GM18858 (cell line): ENCODE data around the gene ACY1.

Experiments used
- ATAC-seq: cut with Tn5 transposase; IDR thresholded peaks from one replicate; pipeline ENCODE4 v1.9.1; 2021; ENCODE audit not compliant: unreplicated experiment

The ACY1 gene

DNA sequence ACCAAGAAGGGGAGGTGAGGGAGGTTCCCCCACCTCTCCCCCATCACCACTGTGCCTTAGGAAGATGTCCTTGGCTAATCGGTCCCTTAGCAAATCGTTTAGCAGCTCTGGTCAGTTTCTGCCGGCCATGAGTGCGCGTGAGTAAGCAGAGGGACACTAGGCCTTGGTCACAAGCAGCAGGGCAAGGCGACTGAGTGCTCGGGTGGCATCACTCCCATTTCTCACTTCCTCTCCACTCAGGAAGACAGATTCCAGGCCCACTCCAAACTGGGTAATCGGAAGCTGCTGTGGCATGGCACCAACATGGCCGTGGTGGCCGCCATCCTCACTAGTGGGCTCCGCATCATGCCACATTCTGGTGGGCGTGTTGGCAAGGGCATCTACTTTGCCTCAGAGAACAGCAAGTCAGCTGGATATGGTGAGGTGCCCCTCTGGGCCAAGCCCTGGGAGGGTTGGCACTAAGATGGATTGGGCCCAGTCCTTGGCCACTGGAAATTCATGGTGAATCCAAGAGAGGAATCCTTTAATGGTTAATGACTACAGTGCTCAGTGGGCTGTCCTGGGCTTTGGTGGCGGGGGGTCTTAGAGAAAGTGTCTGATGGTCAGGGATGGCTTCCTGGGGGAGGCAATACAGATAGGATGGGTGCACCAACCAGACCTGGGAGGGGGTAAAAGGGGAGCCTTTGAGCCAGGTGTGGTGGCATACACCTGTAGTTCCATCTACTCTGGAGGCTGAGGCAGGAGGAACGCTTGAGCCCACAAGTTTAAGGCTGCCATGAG is 37.2 kb upstream of the ACY1 start:
- no peak for ATAC-seq

DNA sequence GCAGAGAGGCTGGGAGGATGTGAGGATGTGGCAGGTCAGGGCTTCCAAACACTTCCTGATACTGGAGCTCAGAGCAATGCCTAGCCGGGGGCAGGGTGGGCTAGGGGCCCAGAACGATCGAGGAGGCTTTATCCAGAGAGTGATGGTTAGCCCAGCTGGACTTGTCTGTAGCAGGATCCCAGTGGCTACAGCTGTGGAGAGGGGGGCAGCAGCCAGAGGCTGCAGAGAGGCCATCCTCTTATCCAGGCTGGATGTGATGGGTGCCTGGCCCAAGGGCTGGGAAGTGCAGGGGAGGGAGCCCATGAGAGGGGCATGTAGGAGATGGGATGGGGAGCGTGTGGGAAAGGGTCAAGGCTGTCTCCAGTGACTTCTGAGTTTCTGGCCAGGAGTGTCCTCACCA is 36.5 kb upstream of the ACY1 start:
- ATAC-seq, result no peak

DNA sequence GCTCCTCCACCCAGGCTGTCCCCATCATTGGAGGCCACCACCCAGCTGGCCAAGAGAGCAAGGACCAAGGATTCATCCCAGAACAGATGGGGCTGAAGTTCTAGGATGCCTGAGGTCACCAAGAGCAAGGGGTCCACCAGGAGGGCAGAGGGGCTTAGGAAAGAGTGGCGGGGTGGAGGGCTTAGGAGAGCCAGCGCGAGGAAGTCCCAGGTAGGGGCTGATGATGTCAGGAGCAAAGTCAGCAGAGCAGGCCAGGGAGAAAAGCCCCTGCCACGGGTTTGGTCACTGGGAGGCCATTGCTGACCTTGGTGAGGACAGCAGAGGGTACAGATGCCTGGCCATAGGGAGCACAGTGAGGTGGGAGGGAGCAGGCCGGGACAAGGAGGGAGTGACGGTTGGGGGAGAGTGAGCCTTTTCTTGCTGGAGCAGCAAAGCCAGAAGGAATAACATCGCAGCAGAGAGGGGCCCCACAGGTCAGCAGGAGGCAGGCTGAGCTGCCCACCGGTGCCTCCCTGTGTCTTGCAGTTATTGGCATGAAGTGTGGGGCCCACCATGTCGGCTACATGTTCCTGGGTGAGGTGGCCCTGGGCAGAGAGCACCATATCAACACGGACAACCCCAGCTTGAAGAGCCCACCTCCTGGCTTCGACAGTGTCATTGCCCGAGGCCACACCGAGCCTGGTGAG is 36.0 kb upstream of the ACY1 start:
- ATAC-seq, result no peak

DNA sequence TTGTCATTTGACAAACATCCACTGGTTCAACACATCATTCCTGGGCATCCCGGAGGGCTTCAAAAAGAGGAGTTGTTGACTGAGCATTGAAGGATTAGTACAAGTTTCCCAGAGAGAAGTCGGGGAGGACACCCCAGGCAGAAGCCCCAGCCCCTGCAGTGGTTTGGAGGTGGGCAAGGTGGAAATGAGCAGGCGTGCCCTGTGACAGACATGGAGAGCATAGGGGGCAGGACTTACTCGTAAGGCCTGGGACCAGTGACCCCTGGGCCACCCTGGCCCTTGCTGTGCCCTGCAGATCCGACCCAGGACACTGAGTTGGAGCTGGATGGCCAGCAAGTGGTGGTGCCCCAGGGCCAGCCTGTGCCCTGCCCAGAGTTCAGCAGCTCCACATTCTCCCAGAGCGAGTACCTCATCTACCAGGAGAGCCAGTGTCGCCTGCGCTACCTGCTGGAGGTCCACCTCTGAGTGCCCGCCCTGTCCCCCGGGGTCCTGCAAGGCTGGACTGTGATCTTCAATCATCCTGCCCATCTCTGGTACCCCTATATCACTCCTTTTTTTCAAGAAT is 35.2 kb upstream of the ACY1 start:
- ATAC-seq, result no peak

DNA sequence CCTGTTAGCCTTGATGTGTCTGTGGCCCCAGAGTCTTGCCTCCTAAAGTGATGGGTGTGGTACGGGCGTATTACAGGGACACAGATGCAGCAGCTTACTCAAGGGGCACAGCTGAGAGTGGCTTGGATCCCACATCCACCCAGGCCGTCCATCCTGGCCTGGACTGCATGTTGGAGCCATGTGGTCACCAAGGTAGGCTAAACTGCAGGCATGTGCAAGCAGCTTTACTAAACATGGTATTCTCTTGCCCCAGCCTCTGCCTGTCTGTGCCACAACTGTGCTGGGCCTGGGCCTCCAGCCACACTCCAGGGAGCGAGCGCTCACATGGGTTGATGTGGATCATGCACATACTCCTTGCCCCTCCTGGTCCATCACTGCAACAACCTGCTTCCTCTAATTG is 34.2 kb upstream of the ACY1 start:
- no peak for ATAC-seq

DNA sequence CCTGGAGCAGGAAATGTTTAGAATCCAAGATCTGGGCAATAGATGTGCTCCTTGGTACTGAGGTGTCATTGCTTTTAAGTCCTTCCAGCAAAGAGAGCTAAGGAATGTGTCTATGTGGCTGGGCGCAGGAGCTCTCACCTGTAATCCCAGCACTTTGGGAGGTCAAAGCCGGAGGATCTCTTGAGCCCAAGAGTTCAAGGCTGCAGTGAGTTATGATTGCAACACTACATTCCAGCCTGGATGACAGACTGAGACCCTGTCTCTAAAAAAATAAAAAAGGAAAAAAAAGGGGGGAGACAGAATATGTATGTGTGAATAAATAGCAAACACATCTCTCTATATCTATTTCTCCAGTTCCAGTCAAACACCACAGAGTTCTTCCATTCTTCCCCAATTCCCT is 32.4 kb upstream of the ACY1 start:
- no peak for ATAC-seq

DNA sequence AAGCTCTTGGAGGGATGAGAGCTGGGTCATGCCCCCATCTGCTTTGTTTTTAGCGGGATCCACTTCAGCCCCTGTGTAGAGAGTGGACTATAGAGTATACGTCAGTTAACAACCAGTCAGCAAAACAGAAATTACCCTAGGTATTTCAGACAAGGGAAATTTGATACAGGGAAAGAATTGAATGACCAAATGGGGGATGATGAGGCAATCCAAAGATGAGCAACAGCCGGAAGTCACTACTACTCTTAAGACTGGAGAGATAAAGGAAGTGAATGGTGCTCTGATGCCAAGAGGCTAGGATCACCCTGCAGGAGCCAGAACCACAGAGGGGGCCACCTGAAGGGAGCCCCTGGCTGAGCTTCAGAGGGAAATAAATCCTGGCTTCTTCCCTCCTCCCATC is 29.9 kb upstream of the ACY1 start:
- no peak for ATAC-seq

DNA sequence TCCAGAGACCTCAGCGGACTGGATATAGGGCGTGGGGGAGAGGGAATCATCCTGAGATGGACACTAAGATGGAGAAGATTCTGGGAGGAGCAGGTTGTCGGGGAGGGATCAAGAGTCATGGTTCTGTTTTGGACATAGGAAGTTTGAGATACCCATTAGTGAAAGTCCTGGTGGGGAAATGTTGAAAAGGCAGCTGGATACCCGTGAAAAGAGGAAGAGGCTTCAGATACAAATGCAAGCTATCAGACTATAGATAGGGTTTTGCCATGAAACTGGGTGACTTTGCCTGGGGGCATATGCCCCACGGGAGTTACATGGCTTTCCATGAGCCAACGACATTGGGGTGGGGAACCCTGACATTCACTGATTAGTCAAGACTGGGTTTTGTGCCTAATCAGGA is 29.2 kb upstream of the ACY1 start:
- ATAC-seq, result no peak

DNA sequence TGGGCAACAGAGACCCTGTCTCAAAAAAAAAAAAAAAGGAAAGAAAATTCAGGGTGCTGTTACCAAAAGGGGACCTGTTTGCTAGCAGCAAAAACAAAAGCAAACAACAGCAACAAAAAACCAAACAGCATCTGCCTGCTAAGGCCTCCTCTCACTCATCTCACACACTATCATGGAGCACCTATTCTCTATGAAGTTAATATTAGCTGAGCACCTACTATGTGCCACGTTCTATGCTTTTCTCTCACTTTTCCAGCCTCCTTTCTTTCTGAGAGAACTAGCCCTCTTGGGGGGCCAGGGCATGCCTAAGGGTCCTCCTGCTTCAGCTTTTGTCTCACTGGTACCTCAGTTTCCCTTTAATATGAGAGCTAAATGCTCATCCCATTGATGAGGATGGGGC is 28.6 kb upstream of the ACY1 start:
- no peak for ATAC-seq

DNA sequence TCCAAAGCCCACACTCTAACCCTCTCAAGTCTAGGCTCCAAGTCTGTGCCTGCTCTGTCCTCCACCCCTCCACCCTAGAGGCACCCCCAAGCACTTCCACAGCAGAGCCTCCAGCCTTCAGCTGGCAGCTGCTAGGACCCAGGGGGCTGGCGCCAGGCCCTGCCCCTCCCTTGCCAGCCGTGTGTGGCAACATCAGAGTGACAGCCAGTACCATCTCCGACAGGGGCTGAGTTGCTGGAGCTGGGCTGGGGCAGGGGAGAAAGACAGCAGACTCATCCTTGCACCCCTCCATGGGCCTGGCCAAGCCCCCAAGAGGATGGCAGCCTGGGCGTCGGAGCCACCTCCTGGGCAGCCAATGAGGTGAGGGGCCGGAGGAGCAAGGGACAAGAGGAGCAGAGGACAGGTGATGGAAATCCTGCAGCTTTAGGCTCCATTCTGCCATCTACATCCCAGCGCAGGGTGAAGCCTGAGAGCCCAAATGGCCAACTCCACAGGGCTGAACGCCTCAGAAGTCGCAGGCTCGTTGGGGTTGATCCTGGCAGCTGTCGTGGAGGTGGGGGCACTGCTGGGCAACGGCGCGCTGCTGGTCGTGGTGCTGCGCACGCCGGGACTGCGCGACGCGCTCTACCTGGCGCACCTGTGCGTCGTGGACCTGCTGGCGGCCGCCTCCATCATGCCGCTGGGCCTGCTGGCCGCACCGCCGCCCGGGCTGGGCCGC is 28.0 kb upstream of the ACY1 start, which contains the start of gene GPR62:
TSS of gene GPR62 (plus strand) at position 207 of the 718 bp plus-strand sequence. CDS start at position 479, 272 bp downstream.
- ATAC-seq, result no peak

DNA sequence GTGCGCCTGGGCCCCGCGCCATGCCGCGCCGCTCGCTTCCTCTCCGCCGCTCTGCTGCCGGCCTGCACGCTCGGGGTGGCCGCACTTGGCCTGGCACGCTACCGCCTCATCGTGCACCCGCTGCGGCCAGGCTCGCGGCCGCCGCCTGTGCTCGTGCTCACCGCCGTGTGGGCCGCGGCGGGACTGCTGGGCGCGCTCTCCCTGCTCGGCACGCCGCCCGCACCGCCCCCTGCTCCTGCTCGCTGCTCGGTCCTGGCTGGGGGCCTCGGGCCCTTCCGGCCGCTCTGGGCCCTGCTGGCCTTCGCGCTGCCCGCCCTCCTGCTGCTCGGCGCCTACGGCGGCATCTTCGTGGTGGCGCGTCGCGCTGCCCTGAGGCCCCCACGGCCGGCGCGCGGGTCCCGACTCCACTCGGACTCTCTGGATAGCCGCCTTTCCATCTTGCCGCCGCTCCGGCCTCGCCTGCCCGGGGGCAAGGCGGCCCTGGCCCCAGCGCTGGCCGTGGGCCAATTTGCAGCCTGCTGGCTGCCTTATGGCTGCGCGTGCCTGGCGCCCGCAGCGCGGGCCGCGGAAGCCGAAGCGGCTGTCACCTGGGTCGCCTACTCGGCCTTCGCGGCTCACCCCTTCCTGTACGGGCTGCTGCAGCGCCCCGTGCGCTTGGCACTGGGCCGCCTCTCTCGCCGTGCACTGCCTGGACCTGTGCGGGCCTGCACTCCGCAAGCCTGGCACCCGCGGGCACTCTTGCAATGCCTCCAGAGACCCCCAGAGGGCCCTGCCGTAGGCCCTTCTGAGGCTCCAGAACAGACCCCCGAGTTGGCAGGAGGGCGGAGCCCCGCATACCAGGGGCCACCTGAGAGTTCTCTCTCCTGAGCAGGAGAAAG is 27.2 kb upstream of the ACY1 start:
- no peak for ATAC-seq

DNA sequence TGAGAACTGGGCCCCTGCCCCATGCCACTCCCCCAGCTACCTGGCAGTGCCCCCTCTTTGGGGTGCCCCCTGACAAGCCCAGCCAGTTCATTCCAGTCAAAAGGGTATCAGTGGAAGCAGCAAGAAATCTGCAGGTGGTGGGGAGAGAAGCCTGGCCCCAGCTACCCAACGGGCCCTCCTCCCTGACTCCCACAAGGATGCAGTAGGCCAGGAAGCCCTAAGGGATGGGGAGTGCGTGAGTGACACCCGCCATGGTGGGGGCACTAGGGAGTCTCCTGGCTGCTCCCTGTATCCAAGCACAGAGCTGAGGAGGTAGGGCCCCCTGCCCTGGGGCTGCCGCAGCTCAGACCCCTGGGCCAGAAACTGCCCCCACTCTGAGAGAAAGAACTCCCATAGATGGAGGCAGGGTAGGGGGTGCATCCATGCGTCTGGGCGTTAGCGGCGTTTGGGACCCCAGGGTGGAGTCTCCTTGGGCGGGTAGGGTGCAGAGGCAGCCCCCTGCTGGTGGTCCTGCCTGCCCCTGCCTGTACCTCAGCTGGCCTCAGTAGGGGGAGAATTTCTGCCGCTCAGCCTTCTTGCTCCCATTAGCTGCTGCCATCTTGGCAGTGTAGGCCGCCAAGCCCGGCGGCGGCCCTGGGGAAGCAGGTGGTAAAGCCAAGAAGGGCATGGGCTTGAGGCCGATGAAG is 25.7 kb upstream of the ACY1 start:
- ATAC-seq, result no peak

DNA sequence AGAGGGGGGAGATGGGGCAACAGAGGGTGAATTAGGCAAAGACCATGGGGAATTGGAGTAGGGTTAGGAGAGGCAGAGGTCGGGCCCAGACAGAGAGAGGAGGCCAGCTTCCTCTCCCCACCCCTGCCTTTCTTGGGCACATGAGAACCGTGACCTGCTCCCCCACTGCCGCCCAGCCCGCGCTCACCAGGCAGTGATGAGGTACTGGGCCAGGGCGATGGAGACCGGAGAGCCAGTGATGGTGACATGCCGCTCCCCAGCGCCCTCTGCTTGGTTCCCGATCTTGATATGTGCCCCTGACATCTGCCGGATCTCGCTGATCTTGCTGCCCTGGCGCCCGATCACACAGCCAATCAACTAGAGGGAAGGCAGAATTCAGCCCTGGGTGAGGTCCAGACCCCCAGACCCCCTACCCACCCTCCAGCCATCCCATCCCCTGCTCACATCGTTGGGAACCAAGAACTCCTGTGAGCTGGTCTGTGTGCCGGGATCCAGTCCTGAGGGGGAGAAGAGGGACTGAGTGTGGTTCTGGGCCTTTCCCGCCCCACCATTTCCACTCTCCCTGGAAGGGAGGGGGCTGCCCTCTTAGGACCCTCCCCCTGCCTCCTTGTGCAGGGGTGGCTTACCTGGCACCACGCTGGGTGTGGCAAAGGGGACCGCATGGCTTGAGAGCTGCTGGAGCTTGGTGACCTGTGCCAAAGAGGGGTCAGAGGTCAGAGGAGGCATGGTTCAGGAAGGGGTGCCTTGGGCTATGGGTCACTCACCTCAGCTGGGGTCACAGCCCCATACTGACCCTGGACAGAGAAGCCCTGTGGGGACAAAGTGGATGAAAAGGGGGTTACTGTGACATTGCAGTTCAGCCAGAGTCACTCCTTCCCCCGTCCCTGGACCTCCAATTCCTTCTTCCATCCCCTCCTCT is 24.5 kb upstream of the ACY1 start:
- no peak for ATAC-seq

DNA sequence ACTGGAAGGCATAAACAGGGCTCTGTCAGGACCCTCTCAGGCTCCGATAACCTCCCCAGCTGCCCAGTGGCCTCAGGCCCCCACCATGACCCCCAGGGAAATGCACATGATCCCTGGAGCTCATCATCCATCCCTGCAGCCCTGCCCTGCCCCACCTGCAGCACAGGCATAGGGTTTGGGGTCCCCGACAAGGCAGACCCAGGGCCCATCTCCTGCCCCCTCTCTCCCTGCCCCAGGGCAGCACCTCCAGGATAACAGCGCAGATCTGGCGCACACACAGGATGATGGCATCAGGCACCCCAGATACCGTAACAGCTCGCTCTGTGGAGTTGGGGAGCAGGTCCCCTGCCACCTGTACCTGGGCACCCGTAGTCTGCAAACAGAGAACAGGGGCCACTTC is 23.7 kb upstream of the ACY1 start:
- ATAC-seq, result no peak

DNA sequence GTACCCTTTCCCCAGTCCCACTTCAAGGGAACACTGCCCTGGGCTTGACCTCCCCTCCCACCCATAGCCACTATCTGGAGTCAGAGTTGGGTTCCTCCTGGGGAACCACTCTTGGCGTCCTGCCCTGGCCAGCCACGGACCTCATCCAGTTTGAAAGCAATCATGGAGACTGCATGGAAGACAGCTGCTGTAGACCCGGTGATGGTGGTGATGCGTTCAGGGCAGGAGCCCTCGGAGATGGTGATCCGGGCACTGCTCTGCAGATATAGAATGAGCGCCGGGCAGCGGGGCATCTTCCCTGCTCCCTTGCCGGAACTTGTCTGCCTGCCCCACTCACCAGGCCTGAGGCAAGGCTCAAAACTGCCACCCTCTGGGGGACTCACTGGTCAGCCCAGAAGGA is 22.9 kb upstream of the ACY1 start:
- no peak for ATAC-seq

DNA sequence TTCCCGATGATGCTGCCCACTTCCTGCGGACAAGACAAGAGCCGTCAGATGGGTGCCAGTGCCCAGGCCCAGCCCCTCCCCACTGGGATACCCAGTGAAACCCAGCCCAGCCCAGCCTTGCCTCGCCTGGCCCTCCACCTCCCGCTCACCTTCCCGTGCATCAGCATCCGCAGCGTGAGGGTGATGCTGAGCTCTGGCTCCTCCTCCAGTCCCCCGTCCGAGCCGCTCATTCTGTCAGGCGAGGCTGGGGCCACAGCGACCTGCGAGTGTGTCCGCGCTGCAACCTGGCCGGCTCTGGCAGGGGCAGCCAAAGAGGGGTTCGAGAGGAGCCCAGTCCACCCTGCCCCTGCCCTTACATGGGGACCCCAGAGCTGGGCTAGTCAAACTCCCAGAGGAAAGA is 22.3 kb upstream of the ACY1 start:
- ATAC-seq, result no peak

DNA sequence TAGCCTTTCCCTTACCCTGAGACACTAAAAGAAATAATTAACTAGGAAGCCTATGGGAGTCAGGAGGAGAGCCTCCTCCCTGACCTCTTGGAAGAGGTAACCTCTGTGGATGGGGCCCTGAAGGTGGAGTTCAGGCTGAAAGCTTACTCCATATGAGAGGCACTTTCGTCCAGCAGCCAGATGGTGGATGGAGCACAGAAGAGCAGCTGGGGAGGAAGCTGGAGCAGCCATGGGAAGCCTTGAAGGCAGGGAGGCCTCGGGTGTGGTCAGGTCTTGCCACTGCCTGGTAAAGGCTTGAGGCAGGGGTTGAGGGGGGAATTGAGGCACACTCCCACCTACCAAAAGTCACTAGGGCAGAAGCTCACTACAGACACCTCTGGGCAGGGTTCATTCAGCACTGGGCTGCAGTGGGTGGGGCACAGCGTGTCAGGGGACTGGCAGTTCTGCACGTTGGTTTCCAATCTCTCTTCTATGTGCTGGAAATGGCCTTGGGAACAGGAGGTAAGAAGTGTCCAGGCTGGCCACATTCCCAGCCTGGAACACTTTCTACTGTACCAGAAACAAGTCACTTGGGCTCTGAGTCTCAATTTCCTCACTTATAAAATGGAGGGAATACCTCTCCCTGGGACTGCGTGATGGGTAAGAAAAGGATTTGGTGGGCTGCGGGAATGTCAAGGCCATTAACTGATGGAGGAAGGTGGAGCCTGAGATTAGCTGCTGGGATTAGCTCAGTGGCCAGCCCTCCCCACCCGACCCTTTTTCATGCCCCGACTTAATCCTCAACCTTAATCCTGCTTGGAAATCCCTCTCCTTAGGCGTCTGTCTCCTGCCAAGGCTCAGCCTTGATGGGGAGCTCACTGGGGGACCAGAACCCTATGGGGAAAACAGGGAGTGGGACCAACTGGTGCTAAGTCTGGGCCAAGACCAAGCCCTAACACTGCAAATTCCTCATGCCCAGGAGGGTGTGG is 21.4 kb upstream of the ACY1 start:
- ATAC-seq, result no peak
